ENCODE results near the gene GDF11.

Gene GDF11

DNA sequence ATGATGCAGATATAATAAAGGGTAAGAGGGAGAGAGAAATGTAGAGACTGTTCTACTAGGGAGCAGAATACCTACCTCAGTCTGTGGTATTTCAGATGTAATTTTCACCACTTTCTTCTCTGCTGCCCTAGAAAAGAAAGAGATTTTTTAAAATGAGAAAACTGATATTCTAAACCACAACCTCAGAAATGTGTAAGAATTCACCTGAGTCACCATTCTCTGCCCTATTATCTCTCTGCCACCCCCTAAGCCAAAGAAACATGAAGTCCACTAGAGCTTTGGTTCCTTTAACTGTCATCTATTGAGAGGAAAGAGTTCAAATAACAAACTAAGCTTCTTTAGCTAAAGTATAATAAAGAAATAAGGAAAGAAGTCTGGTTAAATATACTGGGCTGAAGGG is 53.0 kb downstream of the GDF11 start:
- DNase-seq (ENCODE audit: low spot score) = no peak

DNA sequence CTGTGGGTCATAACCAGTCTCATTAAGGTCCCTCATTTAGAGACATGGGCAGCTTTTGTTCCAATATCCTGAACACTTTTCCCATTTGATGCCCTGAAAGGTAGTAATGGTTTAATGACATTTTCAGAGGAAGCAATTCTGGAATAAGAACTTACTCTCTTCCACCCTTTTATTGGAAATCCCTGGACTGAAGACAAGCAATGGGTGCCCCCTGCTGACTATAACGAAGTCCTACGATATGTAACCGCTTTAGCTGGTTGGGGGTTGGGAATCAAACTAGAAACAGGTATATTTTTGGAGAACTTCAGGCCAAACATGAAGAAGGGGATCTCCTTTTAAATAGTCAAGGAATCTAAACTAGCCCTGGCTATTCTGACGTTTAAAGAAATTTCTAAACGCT is 54.1 kb downstream of the GDF11 start:
- peak; percentile 15 for DNase-seq (ENCODE audit: low spot score)

DNA sequence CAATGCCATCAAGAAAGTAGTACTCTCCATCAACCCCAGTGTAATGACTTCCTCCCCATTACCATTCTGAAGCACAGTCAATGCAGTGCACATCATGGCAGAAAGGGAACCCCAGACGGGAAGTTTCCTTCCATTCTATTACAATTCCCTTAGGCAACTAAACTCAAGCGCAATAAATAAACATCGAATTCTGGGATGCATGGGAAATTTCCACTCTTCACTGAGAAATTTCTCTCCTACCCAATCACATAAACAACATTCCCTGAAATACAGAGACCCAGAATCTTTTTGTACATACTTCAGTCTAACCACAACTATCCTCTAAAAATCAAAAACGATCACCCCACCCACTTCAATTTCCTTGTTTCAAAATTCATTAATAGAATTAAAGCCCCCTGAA is 54.6 kb downstream of the GDF11 start:
- no peak for DNase-seq (ENCODE audit: low spot score)

Data from activated CD4-positive, alpha-beta T cell treated with anti-CD3 and anti-CD28 coated beads, Interleukin-2, Interleukin-4, amounts not matched to agents 100 ng/mL and 50 ng/mL, durations not matched to agents 16 hours and 8 hours (primary cell).